ENCODE measurements around the gene ZBTB43.

DNA sequence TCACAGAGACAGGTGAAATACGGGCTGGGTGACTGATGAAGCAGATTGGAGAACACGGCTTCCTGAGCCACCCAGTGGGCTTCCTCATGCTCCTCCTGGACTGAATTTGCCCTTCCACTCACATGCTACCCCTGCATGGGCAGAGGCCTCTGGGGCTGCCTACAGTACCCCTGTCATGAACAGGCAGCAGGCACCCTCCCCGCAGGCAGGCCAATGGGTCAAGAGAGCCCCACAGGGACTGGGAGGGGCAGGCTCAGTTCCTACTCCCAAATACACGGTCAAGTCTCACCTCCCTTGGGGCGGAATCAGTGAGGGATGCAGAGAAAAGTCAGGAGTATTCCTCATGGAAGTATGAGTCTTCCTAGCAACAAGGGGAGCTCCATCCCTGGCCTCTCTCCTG, 48.6 kb upstream of the ZBTB43 start:
- TF ChIP-seq, protein P1, sequence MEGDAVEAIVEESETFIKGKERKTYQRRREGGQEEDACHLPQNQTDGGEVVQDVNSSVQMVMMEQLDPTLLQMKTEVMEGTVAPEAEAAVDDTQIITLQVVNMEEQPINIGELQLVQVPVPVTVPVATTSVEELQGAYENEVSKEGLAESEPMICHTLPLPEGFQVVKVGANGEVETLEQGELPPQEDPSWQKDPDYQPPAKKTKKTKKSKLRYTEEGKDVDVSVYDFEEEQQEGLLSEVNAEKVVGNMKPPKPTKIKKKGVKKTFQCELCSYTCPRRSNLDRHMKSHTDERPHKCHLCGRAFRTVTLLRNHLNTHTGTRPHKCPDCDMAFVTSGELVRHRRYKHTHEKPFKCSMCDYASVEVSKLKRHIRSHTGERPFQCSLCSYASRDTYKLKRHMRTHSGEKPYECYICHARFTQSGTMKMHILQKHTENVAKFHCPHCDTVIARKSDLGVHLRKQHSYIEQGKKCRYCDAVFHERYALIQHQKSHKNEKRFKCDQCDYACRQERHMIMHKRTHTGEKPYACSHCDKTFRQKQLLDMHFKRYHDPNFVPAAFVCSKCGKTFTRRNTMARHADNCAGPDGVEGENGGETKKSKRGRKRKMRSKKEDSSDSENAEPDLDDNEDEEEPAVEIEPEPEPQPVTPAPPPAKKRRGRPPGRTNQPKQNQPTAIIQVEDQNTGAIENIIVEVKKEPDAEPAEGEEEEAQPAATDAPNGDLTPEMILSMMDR (IDR thresholded peaks at IDR 0.05): no peak
- no peak for TF ChIP-seq POLR2A (IDR thresholded peaks at IDR 0.05)
- TF ChIP-seq POLR2AphosphoS5 (IDR thresholded peaks at IDR 0.05): no peak
- TF ChIP-seq EP300 (IDR thresholded peaks at IDR 0.05): no peak
